Measurements from ENCODE around the gene THBS1.

The THBS1 gene

GRCh38 chr15:39580485-39581241 lies at the start of gene THBS1:
THBS1 (plus strand) TSS chr15:39581079; CDS start chr15:39581858, 779 bp downstream.
- TF ChIP-seq JUND (IDR thresholded peaks at IDR 0.05; ENCODE audit: low read depth) = no peak
- in situ Hi-C loops (cut with HindIII; ENCODE audit: low pct_unique_long_range_greater_than_20kb, low sequenced_read_pairs) = no loop called here
- DNase-seq (ENCODE audit: low read depth in 1 of 2, low spot score in 1 of 2) = peak; percentile 74 to 94

- TF ChIP-seq JUND (IDR thresholded peaks at IDR 0.05; ENCODE audit: low read depth) = no peak
- in situ Hi-C loops (cut with HindIII; ENCODE audit: low pct_unique_long_range_greater_than_20kb, low sequenced_read_pairs) = no loop called here
- DNase-seq (ENCODE audit: low read depth in 1 of 2, low spot score in 1 of 2) = no peak
These were observed 45.9 kb upstream of the THBS1 start for GRCh38 chr15:39534996-39535395.

GRCh38 chr15:39535466-39535865 lies 45.4 kb upstream of the THBS1 start:
- in situ Hi-C loops (cut with HindIII; ENCODE audit: low pct_unique_long_range_greater_than_20kb, low sequenced_read_pairs) = no loop called here
- no peak for TF ChIP-seq JUND (IDR thresholded peaks at IDR 0.05; ENCODE audit: low read depth)
- DNase-seq (ENCODE audit: low read depth in 1 of 2, low spot score in 1 of 2) = no peak

GRCh38 chr15:39538936-39539335 lies 41.9 kb upstream of the THBS1 start:
- in situ Hi-C loops (cut with HindIII; ENCODE audit: low pct_unique_long_range_greater_than_20kb, low sequenced_read_pairs) = no loop called here
- DNase-seq (ENCODE audit: low read depth in 1 of 2, low spot score in 1 of 2) = no peak
- TF ChIP-seq JUND (IDR thresholded peaks at IDR 0.05; ENCODE audit: low read depth) = no peak

- no peak for DNase-seq (ENCODE audit: low read depth in 1 of 2, low spot score in 1 of 2)
- no peak for TF ChIP-seq JUND (IDR thresholded peaks at IDR 0.05; ENCODE audit: low read depth)
- in situ Hi-C loops (cut with HindIII; ENCODE audit: low pct_unique_long_range_greater_than_20kb, low sequenced_read_pairs) = no loop called here
These were observed 41.4 kb upstream of the THBS1 start for GRCh38 chr15:39539466-39539865.

DNA sequence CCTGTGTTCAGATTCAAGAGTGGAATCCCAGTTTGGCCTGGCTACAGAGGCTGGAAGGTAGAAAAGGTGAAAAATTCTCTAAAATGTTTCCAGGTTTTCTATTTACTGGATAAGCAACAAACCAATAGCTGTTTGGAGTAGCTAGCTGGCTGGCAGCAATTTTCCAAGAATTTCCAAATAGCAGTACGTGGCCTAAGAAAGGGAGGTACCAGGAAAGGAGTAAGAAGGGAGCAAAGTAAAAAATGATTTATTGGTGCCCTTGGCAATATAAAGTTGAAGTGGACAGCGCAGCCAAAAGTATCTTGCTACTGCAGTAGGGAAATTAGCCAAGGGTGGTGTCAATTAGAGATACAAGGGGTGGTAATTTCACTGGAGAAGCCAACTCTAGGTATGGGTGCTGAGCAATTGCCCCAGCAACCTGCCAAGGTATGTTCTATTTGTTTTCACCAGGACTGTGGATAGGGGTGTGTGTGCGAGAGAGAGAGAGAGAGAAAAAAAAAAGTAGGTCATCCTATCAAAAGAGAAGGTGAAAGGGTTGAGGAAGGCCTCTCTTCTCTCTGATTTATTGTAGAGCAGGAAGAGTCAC lies 40.8 kb upstream of the THBS1 start:
- in situ Hi-C loops (cut with HindIII; ENCODE audit: low pct_unique_long_range_greater_than_20kb, low sequenced_read_pairs) = no loop called here
- TF ChIP-seq JUND (IDR thresholded peaks at IDR 0.05; ENCODE audit: low read depth) = no peak

GRCh38 chr15:39542385-39543065 lies 38.4 kb upstream of the THBS1 start:
- TF ChIP-seq JUND (IDR thresholded peaks at IDR 0.05; ENCODE audit: low read depth) = no peak

More for the DNA sequence above, 40.8 kb upstream of the THBS1 start:
- DNase-seq (ENCODE audit: low read depth in 1 of 2, low spot score in 1 of 2) = no peak

DNA sequence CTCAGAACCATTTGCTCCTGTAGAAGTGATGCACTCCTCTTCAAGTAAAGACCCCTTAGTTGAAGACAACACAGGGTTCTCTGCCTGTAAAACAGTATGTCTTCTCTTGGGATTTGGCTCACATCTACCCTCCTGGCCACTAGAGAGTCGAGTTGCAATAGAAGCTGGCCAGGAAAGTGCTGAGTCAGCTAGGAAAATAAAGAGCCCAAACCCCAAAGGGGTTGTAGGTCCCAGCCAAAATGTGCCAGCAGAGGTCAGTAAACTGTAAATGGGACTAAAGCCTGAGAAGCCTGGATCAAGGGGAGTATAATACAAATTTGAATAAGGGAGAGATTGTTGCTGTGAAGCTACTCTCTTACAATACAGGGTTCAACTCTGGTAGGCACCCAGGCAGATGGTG lies 37.2 kb upstream of the THBS1 start:
- in situ Hi-C loops (cut with HindIII; ENCODE audit: low pct_unique_long_range_greater_than_20kb, low sequenced_read_pairs) = no loop called here
- TF ChIP-seq JUND (IDR thresholded peaks at IDR 0.05; ENCODE audit: low read depth) = no peak
- peak in 1 of 2 experiments; percentile 58 for DNase-seq (ENCODE audit: low read depth in 1 of 2, low spot score in 1 of 2)

More at GRCh38 chr15:39542385-39543065, 38.4 kb upstream of the THBS1 start:
- DNase-seq (ENCODE audit: low read depth in 1 of 2, low spot score in 1 of 2) = no peak
- in situ Hi-C loops (cut with HindIII; ENCODE audit: low pct_unique_long_range_greater_than_20kb, low sequenced_read_pairs) = no loop called here

DNA sequence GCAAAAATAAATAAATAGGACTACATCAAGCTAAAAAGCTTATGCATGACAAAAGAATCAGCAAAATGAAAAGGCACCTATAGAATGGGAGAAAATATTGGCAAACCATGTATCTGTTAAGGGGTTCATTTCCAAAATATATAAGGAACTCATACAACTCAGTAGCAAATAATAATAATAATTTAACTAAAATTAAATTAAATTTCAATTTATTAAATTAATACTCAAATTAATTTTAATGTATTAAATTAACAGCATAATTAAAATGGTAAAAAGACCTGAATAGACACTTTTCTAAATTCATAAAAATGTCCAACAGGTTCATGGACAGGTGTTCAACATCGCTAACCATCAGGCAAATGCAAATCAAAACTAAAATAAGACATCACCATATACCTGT lies 34.0 kb upstream of the THBS1 start:
- in situ Hi-C loops (cut with HindIII; ENCODE audit: low pct_unique_long_range_greater_than_20kb, low sequenced_read_pairs) = no loop called here
- no peak for DNase-seq (ENCODE audit: low read depth in 1 of 2, low spot score in 1 of 2)
- TF ChIP-seq JUND (IDR thresholded peaks at IDR 0.05; ENCODE audit: low read depth) = no peak

DNA sequence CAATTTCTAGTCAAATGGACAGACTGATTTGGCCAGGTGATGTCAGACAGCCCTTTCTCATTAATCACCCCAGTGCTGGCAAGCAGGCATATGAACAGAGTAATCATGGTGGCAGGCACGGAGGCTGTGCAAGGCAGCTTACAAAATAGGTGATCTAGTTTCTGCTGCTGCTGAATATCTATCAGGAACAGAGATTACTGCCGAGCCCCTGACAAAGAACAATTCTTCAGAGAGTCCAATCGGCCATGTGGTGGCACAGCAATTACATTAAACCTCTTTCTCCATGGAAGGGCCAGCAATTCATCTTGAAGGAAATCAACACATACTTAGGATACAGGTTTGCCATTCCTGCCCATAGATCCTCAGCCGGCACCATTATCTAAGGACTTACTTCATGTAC lies 32.3 kb upstream of the THBS1 start:
- DNase-seq (ENCODE audit: low read depth in 1 of 2, low spot score in 1 of 2) = no peak
- no peak for TF ChIP-seq JUND (IDR thresholded peaks at IDR 0.05; ENCODE audit: low read depth)
- in situ Hi-C loops (cut with HindIII; ENCODE audit: low pct_unique_long_range_greater_than_20kb, low sequenced_read_pairs) = no loop called here

DNA sequence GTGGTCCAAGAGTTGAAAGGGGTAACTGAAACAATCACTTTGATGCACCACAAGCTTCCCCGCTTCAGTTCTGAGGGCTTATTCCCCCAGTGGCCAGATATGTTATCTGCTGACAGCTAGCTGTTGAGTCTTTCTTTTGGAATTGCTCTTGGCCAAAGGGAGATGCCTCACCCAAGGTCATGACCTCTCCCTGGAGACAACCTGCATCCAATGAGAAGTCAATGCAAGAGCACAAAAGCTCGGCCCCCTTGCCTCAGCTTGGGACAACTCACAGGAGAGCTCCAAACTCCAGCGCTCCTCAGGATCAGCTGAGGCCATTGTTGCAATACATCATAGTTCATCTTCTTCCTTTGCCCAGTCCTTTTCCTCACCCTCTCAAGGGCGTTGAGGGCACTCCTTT lies 31.0 kb upstream of the THBS1 start:
- TF ChIP-seq JUND (IDR thresholded peaks at IDR 0.05; ENCODE audit: low read depth) = no peak
- DNase-seq (ENCODE audit: low read depth in 1 of 2, low spot score in 1 of 2) = no peak
- in situ Hi-C loops (cut with HindIII; ENCODE audit: low pct_unique_long_range_greater_than_20kb, low sequenced_read_pairs) = no loop called here

- in situ Hi-C loops (cut with HindIII; ENCODE audit: low pct_unique_long_range_greater_than_20kb, low sequenced_read_pairs) = no loop called here
- TF ChIP-seq JUND (IDR thresholded peaks at IDR 0.05; ENCODE audit: low read depth) = no peak
- DNase-seq (ENCODE audit: low read depth in 1 of 2, low spot score in 1 of 2) = no peak
These were observed 29.4 kb upstream of the THBS1 start for GRCh38 chr15:39551476-39551875.

DNA sequence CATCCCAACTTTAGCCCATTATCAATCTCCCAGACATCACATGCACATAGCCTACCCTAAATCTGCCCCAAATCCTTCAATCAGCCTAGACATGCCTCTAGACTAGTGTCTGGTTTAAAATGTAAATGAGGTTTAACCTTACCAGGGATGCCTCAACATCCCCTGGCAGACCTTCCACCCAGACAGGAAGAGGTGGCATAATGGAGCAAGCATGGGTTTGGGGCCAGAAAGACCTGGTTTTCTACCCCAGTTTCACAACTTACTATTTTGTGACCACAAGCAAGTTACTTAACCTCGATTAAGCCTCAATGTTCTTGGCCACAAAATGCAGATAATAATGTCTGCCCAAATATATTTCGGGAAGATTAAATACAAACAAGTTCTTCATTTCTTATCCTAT lies 28.3 kb upstream of the THBS1 start:
- TF ChIP-seq JUND (IDR thresholded peaks at IDR 0.05; ENCODE audit: low read depth) = no peak
- DNase-seq (ENCODE audit: low read depth in 1 of 2, low spot score in 1 of 2) = no peak
- in situ Hi-C loops (cut with HindIII; ENCODE audit: low pct_unique_long_range_greater_than_20kb, low sequenced_read_pairs) = no loop called here
